GM18907 (cell line): Measurements from ENCODE around the gene CD109.
A peak's percentile ranks its signal among the peaks of the same experiment; 100 is the strongest.
"Not testable (repeated sequence)": the region's sequence is repeated elsewhere in the genome, so short reads cannot be mapped to it uniquely, and the experiment has no call there.

Experiments
- ATAC-seq: cut with Tn5 transposase; IDR thresholded peaks from one replicate; pipeline ENCODE4 v1.9.1; 2021; ENCODE audit warnings: mild to moderate bottlenecking, moderate library complexity; ENCODE audit not compliant: unreplicated experiment

CD109 gene

DNA sequence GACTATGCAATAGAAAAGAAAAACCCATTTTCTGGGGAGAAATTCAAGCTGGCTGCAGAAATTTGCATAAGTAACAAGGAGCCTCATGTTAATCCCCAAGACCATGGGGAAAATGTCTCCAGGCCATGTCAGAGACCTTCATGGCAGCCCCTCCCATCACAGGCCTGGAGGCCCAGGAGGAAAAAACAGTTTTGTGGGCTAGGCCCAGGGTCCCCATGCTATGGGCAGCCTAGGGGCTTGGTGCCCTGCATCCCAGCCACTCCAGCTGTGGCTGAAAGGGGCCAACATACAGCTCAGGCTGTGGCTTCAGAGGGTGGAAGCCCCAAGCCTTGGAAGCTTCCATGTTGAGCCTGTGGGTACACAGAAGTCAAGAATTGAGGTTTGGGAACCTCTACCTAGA, 148.7 kb downstream of the CD109 start:
- not testable (repeated sequence) for ATAC-seq

DNA sequence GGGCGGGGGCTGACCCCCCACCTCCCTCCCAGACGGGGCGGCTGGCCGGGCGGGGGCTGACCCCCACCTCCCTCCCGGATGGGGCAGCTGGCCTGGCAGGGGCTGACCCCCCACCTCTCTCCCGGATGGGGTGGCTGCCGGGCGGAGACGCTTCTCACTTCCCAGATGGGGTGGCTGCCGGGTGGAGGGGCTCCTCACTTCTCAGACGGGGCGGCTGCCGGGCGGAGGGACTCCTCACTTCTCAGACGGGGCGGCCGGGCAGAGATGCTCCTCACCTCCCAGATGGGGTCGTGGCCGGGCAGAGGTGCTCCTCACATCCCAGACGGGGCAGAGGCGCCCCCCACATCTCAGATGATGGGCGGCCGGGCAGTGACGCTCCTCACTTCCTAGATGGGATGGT, 155.0 kb downstream of the CD109 start:
- ATAC-seq: not testable (repeated sequence)

DNA sequence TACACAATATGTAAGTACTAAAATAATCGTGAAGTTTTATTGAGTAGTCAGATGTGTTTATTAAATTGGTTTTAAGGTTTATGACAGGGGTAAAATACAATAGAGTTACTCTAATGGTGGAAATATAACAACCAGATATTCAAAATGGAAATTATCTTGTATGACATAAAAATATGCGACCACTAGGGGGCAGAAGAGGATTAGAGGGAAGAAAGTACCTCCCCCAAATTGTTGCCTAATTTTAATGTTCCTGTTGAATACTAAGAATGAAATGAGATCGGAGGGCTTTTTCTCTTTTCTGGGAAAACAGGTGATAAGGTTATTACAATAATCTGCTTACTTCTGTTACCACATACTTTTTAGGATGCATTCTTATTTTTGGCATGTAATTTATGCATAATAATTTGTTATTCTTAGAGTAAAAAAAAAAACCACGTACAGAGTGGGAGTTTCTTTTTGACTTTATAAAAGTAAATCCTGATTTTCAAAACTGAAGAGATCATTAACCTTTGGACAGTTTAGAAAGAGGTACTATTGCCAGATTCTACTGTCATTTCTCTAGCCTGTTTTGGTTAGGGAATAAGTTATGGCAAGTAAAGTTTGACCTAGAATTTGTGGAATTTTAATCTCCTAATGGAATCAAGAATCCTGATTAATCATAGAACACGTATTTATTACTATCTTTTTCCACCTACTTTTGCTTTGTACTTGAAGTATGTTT, 159.2 kb downstream of the CD109 start:
- peak; percentile 67 for ATAC-seq

DNA sequence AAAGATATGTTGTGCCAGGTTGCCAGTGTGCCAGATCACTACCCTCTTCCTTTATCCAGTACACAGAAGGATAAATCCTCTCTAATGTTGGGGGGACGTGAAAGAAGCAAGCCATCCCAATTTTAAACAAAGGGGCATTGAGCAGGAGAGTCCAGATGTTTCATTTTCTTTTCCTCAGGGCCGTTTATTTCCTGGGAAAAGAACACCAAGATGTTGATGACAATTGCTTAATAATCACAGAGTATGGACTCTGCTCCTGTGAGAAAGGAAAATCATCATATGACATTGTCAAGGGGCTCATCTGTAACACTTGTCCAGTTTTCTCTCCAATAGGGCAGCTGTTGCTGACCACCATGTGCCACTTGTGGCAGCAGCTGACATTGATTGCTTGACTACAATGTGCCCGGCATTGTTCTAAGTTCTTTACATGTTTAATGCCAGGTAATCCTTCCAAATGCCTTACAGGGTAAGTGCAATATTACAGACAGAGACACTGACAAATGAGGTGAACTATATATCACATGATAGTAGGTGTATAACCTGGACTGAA, 161.4 kb downstream of the CD109 start:
- no peak for ATAC-seq

DNA sequence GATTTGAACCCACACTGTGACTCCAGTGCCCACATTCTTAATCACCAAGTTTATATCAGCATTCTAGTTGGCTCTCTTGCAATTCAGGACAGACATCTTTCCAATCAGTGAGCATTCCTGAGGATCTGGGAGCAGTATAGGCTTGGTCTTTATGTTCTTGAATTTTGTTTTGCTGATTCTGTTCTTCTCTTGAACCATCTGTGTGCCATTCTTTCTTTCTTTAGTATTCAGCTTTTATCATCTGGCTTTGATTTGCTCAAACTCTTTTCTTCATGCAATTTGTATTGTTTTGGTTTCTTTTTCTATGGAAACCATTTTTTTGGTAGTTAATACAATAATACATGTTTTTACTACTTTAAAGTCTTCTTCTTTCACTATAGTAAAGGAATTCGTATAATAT, 162.4 kb downstream of the CD109 start:
- no peak for ATAC-seq

DNA sequence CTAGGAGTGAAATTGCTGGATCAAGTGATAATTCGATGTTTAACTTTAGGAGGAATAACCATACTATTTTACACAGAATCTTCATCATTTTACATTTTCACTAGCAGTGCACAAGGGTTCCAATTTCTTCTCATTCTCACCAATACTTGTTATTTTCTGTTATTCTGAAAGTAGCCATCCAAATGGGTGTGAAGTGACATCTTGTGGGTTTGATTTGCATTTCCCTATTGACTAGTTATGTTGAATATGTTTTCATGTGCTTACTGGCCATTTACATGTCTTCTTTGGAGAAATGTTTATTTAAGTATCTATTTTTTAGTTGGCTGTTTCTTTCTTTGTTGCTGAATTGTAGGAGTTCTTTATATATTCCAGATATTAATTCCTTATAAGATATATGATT, 164.3 kb downstream of the CD109 start:
- ATAC-seq: no peak

DNA sequence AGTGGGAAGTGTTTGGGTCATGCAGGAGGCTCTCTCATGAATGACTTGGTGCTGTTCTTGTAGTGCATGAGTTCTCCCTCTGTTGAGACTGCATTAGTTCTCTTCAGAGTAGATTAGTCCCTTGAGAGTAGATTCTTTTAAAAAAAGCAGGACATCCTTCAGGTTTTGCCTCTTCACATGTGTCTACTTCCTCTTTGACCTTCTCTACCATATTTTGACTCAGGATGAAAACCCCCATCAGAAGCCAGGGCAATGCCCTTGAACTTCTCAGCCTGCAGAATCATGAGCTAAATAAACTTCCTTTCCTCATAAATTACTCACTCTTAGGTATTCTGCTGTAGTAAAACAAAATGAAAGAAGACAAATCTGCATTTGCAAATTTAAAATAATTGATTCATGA, 170.3 kb downstream of the CD109 start:
- peak; percentile 73 for ATAC-seq

DNA sequence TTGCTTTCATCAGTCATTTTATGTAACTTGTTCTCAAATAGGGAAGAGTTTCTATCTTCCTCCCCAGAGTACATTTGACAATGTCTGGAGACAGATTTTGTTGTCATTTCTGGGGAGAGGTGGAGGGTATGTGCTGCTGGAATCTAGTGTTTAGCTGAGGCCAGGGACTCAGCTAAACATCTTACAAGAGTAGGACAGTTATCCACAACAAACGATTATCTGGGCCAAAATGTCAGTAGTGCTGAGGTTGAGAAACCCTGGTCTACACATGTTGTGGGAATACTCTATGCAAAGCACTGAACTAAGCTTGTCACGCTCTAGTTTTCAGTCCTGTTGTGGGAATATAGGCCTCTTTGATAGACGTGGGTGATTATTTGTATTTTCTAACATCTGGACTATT, 171.4 kb downstream of the CD109 start:
- no peak for ATAC-seq

DNA sequence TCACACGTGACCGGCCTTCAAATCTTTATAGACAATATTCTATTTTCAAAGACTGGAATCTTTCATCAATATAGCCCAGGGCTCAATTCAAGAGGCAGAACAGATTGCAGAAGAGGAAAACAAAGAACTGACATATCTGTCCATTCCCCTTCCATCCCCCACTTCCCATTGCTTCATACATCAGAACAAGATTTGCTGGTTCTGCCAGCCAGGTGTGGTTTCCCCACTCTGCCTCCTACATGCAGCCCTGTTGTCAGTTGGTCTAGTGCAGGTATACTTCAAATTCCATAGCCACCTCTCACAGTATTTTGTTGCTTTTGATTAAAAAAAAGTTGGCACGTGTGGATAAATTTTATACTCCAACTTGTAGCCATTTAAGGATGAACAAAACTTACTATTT, 174.9 kb downstream of the CD109 start:
- ATAC-seq: no peak

DNA sequence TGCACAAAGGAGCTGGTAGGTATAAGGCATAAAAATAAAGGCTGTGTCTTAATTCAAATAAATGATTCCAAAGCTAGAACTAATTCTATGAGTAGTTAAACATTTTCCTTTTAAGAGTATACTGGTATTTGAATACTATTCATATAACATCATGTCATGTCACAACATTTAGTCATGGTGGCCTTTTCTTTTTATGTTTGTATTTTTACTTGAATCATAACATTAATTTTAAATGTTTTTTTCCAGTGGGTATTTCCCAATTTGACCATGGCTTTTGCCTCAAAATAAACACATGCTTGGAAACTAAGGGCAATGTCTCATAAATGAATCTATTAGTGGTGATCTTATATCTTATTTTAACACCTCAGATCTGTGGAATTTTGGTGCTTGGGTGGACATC, 177.1 kb downstream of the CD109 start:
- ATAC-seq: no peak
